GM12892 (cell line): ENCODE data around the gene PCTP.

ENCODE experiments used
- POLR2A ChIP-seq: IDR thresholded peaks from 2 replicates; pipeline ENCODE4 v1.6.1; 2011; ENCODE audit warnings: low read depth, low read length, control low read depth
- POLR2AphosphoS5 ChIP-seq: IDR thresholded peaks from 2 replicates; pipeline ENCODE4 v1.6.1; 2011; ENCODE audit warnings: low read depth, low read length, control low read depth
- TAF1 ChIP-seq: IDR thresholded peaks from 2 replicates; pipeline ENCODE4 v1.6.1; 2011; ENCODE audit warnings: low read depth, mild to moderate bottlenecking, control low read depth, low read length, borderline replicate concordance

GRCh38 chr17:55717432-55717831, 33.4 kb upstream of the PCTP start:
- TF ChIP-seq TAF1 = no peak
- no peak for TF ChIP-seq POLR2A
- TF ChIP-seq POLR2AphosphoS5 = no peak
